Stimulated activated CD4-positive, alpha-beta T cell treated with anti-CD3 and anti-CD28 coated beads, Interleukin-15, amount 100 ng/mL, for 48 hours (primary cell): ENCODE measurements around the gene SEMA6D.

Experiments
- DNase-seq, 2 donors: peaks; one replicate each; pipeline ENCODE4 v3.0.0-alpha.2; 2020; ENCODE audit warnings: low read depth in 2 of 2

The SEMA6D gene

GRCh38 chr15:47717036-47717612 is at the start of gene SEMA6D:
TSS of gene SEMA6D (plus strand) at chr15:47717505. CDS start at chr15:47759799, 42,294 bp downstream.
- no peak for DNase-seq

- no peak for DNase-seq
Observed at GRCh38 chr15:47669221-47669620, 48.1 kb upstream of the SEMA6D start.

- DNase-seq, result no peak
Observed at GRCh38 chr15:47670365-47670764, 46.9 kb upstream of the SEMA6D start.

GRCh38 chr15:47673232-47673761 is 44.0 kb upstream of the SEMA6D start:
- DNase-seq, result no peak

- DNase-seq, result no peak
Observed at GRCh38 chr15:47674586-47675232, 42.6 kb upstream of the SEMA6D start.

GRCh38 chr15:47675735-47676134 is 41.6 kb upstream of the SEMA6D start:
- DNase-seq, result no peak

- no peak for DNase-seq
Observed at GRCh38 chr15:47678040-47678439, 39.3 kb upstream of the SEMA6D start.

GRCh38 chr15:47682661-47683060 is 34.6 kb upstream of the SEMA6D start:
- no peak for DNase-seq

- no peak for DNase-seq
Observed at GRCh38 chr15:47685141-47685870, 32.0 kb upstream of the SEMA6D start.

GRCh38 chr15:47688573-47689086 is 28.7 kb upstream of the SEMA6D start:
- DNase-seq, result no peak

GRCh38 chr15:47689660-47690059 is 27.6 kb upstream of the SEMA6D start:
- DNase-seq, result no peak

- no peak for DNase-seq
Observed at GRCh38 chr15:47691882-47692281, 25.4 kb upstream of the SEMA6D start.

- no peak for DNase-seq
Observed at GRCh38 chr15:47696351-47696750, 21.0 kb upstream of the SEMA6D start.

GRCh38 chr15:47705281-47705997 is 11.9 kb upstream of the SEMA6D start:
- DNase-seq, result no peak

- no peak for DNase-seq
Observed at GRCh38 chr15:47707391-47707790, 9.9 kb upstream of the SEMA6D start.

- no peak for DNase-seq
Observed at GRCh38 chr15:47708161-47708980, 8.9 kb upstream of the SEMA6D start.

GRCh38 chr15:47711655-47712054 is 5.7 kb upstream of the SEMA6D start:
- DNase-seq, result no peak

- no peak for DNase-seq
Observed at GRCh38 chr15:47715402-47715801, 1.9 kb upstream of the SEMA6D start.

- DNase-seq, result no peak
Observed at GRCh38 chr15:47715856-47716445, 1.4 kb upstream of the SEMA6D start.

GRCh38 chr15:47716516-47716915 is 789 bp upstream of the SEMA6D start:
- no peak for DNase-seq
